ENCODE results near the gene LCE7A. TPM values are rescaled to one million over a fixed set of nuclear protein-coding genes. Genes with fewer than 3 reads are reported as not detected.

Gene LCE7A
- total RNA-seq, 1 experiment from 2014 or later, result not detected

DNA sequence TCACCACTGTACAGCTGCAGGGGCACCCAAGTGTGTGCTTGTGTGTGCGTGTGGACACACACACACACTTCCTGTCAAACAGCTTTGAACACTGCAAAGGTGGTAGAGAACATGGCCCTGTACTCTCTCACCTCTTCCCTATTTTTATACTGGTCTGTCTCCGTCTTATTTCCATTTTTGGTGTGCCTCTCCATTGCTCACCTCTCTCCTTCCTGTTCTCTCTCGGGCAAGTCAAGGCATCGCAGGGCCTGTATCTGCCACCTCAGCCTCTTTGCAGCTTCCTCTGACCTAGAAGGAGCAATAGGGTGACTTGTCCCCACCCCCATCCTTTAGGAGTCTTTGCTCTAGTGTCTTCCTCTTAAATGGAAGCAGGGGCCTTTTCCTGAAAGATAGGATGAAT lies 20.5 kb downstream of the LCE7A start:
- no peaks in the 10 kb centered on the region for H3K4me1 ChIP-seq (ENCODE audit: insufficient read depth, low read length)
- H3K4me1 Mint-ChIP-seq, result no peaks in the 10 kb centered on the region
- H3K79me2 ChIP-seq (ENCODE audit: insufficient read depth, low read length), result no peaks in the 10 kb centered on the region
- H3K9ac ChIP-seq (ENCODE audit: extremely low read depth, insufficient read length, low read length), result no peak overlapping the region
- no peak overlapping the region for H2BK12ac ChIP-seq (ENCODE audit: insufficient read length, low read depth, low read length)
- no peaks in the 10 kb centered on the region for H3K79me1 ChIP-seq (ENCODE audit: insufficient read depth, low read depth, low read length, poor library complexity, severe bottlenecking)
- no peak overlapping the region for H4K8ac ChIP-seq (replicated peaks; ENCODE audit: insufficient read length, low read depth, low read length)
- peaks cover 7 to 22% (median 8%) of the 10 kb centered on the region in 3 experiments; a peak in 5 of 7 replicates for H3K36me3 Mint-ChIP-seq (ENCODE audit: insufficient read depth in 1 of 3, low read depth in 3 of 3)
- no peak overlapping the region for H3K4ac ChIP-seq (ENCODE audit: low read depth, low read length)
- H3K4me2 ChIP-seq (ENCODE audit: insufficient read depth, insufficient read length, low read length), result no peak overlapping the region
- H3K27ac Mint-ChIP-seq, result no peak overlapping the region
- no peak overlapping the region for H2BK5ac ChIP-seq (ENCODE audit: insufficient read length, low read length)
- no peak overlapping the region for H3K14ac ChIP-seq (ENCODE audit: insufficient read depth, low read length)
- H3K23me2 ChIP-seq (ENCODE audit: insufficient read length, low read depth, low read length, poor library complexity, severe bottlenecking), result no peaks in the 10 kb centered on the region
- H3K56ac ChIP-seq (ENCODE audit: insufficient read length, low read depth, low read length), result no peak overlapping the region
- H2AK5ac ChIP-seq (ENCODE audit: insufficient read length, low read length), result no peak overlapping the region
- H3K9me3 Mint-ChIP-seq, result peaks cover 75 to 83% of the 10 kb centered on the region in 2 experiments
- no peak overlapping the region for H4K5ac ChIP-seq (ENCODE audit: insufficient read length, low read depth, low read length)
- no peak overlapping the region for H3K23ac ChIP-seq (ENCODE audit: insufficient read length, low read depth, low read length)
- no peaks in the 10 kb centered on the region for H3K9me3 ChIP-seq (ENCODE audit: control insufficient read depth, low read depth, low read length)
- no peak overlapping the region for H3K4me3 Mint-ChIP-seq
- H3T11ph ChIP-seq (ENCODE audit: low read length), result no peak overlapping the region
- no peak overlapping the region for H2BK120ac ChIP-seq (ENCODE audit: low read depth, low read length, poor library complexity, severe bottlenecking)
- H3K27me3 Mint-ChIP-seq (ENCODE audit: low read depth), result peaks cover 2% of the 10 kb centered on the region; the same call in 1 of the 2 replicates
- H4K20me1 ChIP-seq (ENCODE audit: control insufficient read depth, insufficient read depth, insufficient read length), result no peaks in the 10 kb centered on the region
- no peak overlapping the region for H4K91ac ChIP-seq (ENCODE audit: insufficient read length, low read depth, low read length)
- H2AFZ ChIP-seq (ENCODE audit: low read length), result no peak overlapping the region
- whole genome bisulfite sequencing (ENCODE audit: extremely low coverage, insufficient read length, low lambda C conversion rate), result no CpG with 5 or more reads among the region's 4 CpGs
- TF ChIP-seq CTCF (conservative IDR thresholded peaks at IDR 0.05), result no peak
- no peak overlapping the region for H3K18ac ChIP-seq (ENCODE audit: insufficient read length, low read depth, low read length)
- no peak overlapping the region for H2BK15ac ChIP-seq (ENCODE audit: low read depth, low read length)
- H2BK20ac ChIP-seq (ENCODE audit: low read depth, low read length, poor library complexity, severe bottlenecking), result no peak overlapping the region
- no peaks in the 10 kb centered on the region for H3K27me3 ChIP-seq (ENCODE audit: insufficient read depth, low read length)
- H3K27ac ChIP-seq (ENCODE audit: insufficient read length, low read depth, low read length), result no peak overlapping the region
- no peak for DNase-seq

Measured in H9 (cell line).